HepG2 (cell line): ENCODE results near the gene GBP2. TPM values are rescaled to one million over a fixed set of nuclear protein-coding genes. Genes with fewer than 3 reads are reported as not detected.

Source experiments
- ATAC-seq: fragments of 200-7000 bp; cut with Tn5 transposase; 3 replicates; pipeline ENCODE4 v1.9.1; 2020; ENCODE audit warnings: mild to moderate bottlenecking, moderate library complexity
- BruUV-seq: library from RNA; stranded (reverse); fragments of 400-500 nt; replicated peaks from 2 replicates; lab custom pipeline; 2021; lab: Mats Ljungman, UMichigan
- CTCF ChIA-PET: fragments of 300-600 bp; formaldehyde crosslinking; extraction: SDS; loops from one replicate; lab custom pipeline; 2021; ENCODE audit warnings: low total read pairs, inconsistent platforms, low intra/inter-chr PET ratio; lab: Yijun Ruan, JAX
- POLR2A ChIA-PET: fragments of 350-600 bp; sonication (Branson Sonifier 250); formaldehyde crosslinking; loops from one replicate; lab custom pipeline; 2020; ENCODE audit warnings: antibody characterized with exemption, inconsistent platforms; lab: Yijun Ruan, JAX
- DNase-seq: peaks from one replicate; pipeline ENCODE4 v3.0.0-alpha.2; 2015; ENCODE audit warnings: low spot score
- FAIRE-seq: peaks from 3 replicates; lab custom pipeline; 2011; peaks lifted over from hg19 to GRCh38; lab: Jason Lieb, UNC
- H2AFZ ChIP-seq: one replicate; pipeline ENCODE4 v1.6.1; 2011; ENCODE audit warnings: low read length, inconsistent platforms
- H3K27ac ChIP-seq: fragments of 300-600 bp; 3 replicates; pipeline ENCODE4 v1.8.0; 2011; ENCODE audit warnings: mixed run types, mild to moderate bottlenecking, mixed read lengths, low read length, inconsistent platforms; ENCODE audit not compliant: insufficient read depth; ENCODE audit errors: extremely low read length
- H3K27me3 ChIP-seq, 2 experiments: fragments of 200-600 bp in 1 of 2; 2 replicates in 1 of 2; 3 replicates in 1 of 2; pipeline versions ENCODE4 v1.6.0 to v1.8.0; 2011; ENCODE audit warnings: low read length in 2 of 2, mild to moderate bottlenecking in 2 of 2, moderate library complexity in 2 of 2, inconsistent platforms in 1 of 2; ENCODE audit not compliant: insufficient read depth in 2 of 2, control insufficient read depth in 1 of 2
- H3K36me3 ChIP-seq, 2 experiments: fragments of 200-600 bp in 1 of 2; replicated peaks in 1 of 2; 2 replicates in 1 of 2; 3 replicates in 1 of 2; pipeline versions ENCODE4 v1.5.1 to v1.8.0; 2011; ENCODE audit warnings: low read length in 2 of 2, inconsistent platforms in 1 of 2; ENCODE audit not compliant: insufficient read depth in 2 of 2, control insufficient read depth in 1 of 2
- H3K4me1 ChIP-seq: 2 replicates; pipeline ENCODE4 v1.5.1; 2012; ENCODE audit warnings: low read length, inconsistent platforms; ENCODE audit not compliant: insufficient read depth
- H3K4me2 ChIP-seq: 2 replicates; pipeline ENCODE4 v1.6.0; 2011; ENCODE audit warnings: low read depth, low read length, inconsistent platforms
- H3K4me3 ChIP-seq, 3 experiments: fragments of 200-600 bp in 1 of 3; sonication (generic), shearing (Covaris generic) in 1 of 3; replicated peaks in 1 of 3; 2 replicates each; pipeline ENCODE4 v1.5.1; 2011 to 2016; ENCODE audit warnings: low read length in 3 of 3, inconsistent platforms in 2 of 3, low read depth in 2 of 3, mild to moderate bottlenecking in 2 of 3, control low read depth in 1 of 3, mixed read lengths in 1 of 3; ENCODE audit not compliant: insufficient read depth in 1 of 3
- H3K79me2 ChIP-seq: one replicate; pipeline ENCODE4 v1.6.1; 2011; ENCODE audit warnings: low read length, inconsistent platforms; ENCODE audit not compliant: insufficient read depth
- H3K9ac ChIP-seq: 2 replicates; pipeline ENCODE4 v1.6.0; 2011; ENCODE audit warnings: mild to moderate bottlenecking, low read depth, low read length, inconsistent platforms; ENCODE audit not compliant: insufficient read depth
- H3K9me3 ChIP-seq: 2 replicates; pipeline ENCODE4 v1.5.1; 2012; ENCODE audit warnings: mild to moderate bottlenecking, low read length
- H4K20me1 ChIP-seq: 2 replicates; pipeline ENCODE4 v1.6.0; 2011; ENCODE audit warnings: inconsistent platforms, mild to moderate bottlenecking, low read length, moderate library complexity; ENCODE audit not compliant: insufficient read depth
- MAFF ChIP-seq: IDR thresholded peaks from 2 replicates; pipeline ENCODE4 v1.6.1; 2011; ENCODE audit warnings: low read depth, low read length, improper control_type of control experiment
- MAFK ChIP-seq, 2 experiments: IDR thresholded peaks in 1 of 2; conservative IDR thresholded peaks in 1 of 2; 2 replicates each; pipeline ENCODE4 v1.6.1; 2011; ENCODE audit warnings: improper control_type of control experiment in 2 of 2, low read length in 2 of 2
- PHF8 ChIP-seq: sonication (generic); formaldehyde crosslinking; IDR thresholded peaks from 2 replicates; pipeline ENCODE4 v1.5.0; 2020; ENCODE audit warnings: missing genetic modification reagents
- whole genome bisulfite sequencing: methylation state at CpG from one replicate; pipeline ENCODE4 v1.1.6; 2017; ENCODE audit warnings: low lambda C conversion rate; 5-methylcytosine and 5-hydroxymethylcytosine counted together
- in situ Hi-C: cut with HindIII; loops from 2 replicates; pipeline ENCODE4 v1.10.0; 2017; ENCODE audit warnings: low pct_unique_long_range_greater_than_20kb; ENCODE audit not compliant: extremely low pct_ligation_motif_present
- intact Hi-C: fragments of 100-400 bp; cut with micrococcal nuclease; formaldehyde crosslinking; loops from one replicate; pipeline ENCODE4 v1.10.0; 2022; ENCODE audit not compliant: unreplicated experiment
- polyA plus RNA-seq, 8 experiments: library from polyadenylated mRNA; depleted of rRNA in 3 of 8; stranded (reverse) in 7 of 8; unstranded in 1 of 8; fragments of >200 nt; fragmentation: Illumina TruSeq in 4 of 8; extraction: Trizol in 4 of 8; gene quantifications; 2 replicates each; pipeline versions ENCODE4 v1.2.1 to v1.2.3, GENCODE V29; 2011 to 2016; ENCODE audit warnings: low read depth in 4 of 8, missing spikeins in 1 of 8, mixed read lengths in 1 of 8; ENCODE audit not compliant: insufficient read depth in 1 of 8
- total RNA-seq, 5 experiments: library from RNA; depleted of rRNA; stranded (reverse); fragments of >200 nt; fragmentation: Illumina TruSeq; extraction: Trizol; gene quantifications; 2 replicates each; pipeline ENCODE4 v1.2.3, GENCODE V29; 2016; ENCODE audit warnings: low read depth in 1 of 5
- TF ChIP-seq, protein P1 (sequence below): IDR thresholded peaks from 2 replicates; pipeline ENCODE4 v1.6.1; 2018; ENCODE audit warnings: missing genetic modification reagents, mild to moderate bottlenecking, missing compliant biosample characterization

The GBP2 gene
- total and polyA plus RNA-seq, 2 of the 13 experiments (the other 11 are each of a cell fraction or from before 2014, with no cell fraction given) = 5.1 to 6.2 TPM

DNA sequence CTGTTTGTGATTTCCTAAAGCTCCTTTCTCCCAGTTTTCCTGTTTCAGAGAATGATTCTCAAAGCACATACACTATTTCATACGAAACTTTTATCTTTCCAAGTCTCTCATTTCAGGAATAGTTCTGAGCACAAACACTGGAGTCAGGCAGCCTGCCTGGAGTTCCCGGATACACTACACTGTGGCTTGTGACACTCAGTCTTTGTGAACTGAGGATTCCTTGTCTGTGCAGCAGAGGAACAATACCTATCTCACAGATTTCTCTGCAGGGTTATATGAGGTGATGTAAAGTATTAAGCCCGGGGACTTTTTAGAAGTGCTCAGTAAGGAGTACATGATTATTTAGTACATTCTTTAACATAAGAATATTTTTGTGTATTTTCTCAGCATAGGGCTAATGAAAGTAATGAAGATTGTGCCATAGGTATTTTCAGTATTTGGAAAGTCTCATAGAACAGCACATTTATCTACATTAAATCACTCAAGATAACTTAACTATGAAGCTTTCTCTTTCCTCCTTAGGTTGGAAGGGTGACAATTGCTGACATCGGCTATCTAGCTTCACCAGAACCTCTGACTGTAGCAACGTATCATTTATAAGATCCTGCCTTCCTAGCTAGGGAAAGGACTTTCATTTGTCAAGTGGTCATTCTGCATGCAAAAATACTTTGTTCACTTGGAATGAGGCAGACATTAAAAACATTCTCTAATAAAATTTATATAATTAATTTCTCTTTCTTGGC, 12.9 kb downstream of the GBP2 start:
- ChIA-PET CTCF (no interaction called here), POLR2A (no interaction called here)
- no peak for FAIRE-seq
- DNase-seq = no peak
- BruUV-seq = no TSS peak
- no peaks in the 10 kb centered on the region for H4K20me1 ChIP-seq
- H3K4me2 ChIP-seq = no peak overlapping the region
- no peaks in the 10 kb centered on the region for H3K36me3 ChIP-seq
- H3K27ac ChIP-seq = no peak overlapping the region
- H3K4me3 ChIP-seq = no peak overlapping the region
- ATAC-seq = no peak
- H3K27me3 ChIP-seq = no peaks in the 10 kb centered on the region
- in situ Hi-C loops = no loop called here
- H3K9ac ChIP-seq = no peak overlapping the region
- no peaks in the 10 kb centered on the region for H3K9me3 ChIP-seq
- no peaks in the 10 kb centered on the region for H3K4me1 ChIP-seq
- 72% methylated on average over 5 of the region's 5 CpGs for WGBS
- H2AFZ ChIP-seq = no peak overlapping the region
- no peak for TF ChIP-seq PHF8 (CRISPR knock-in tag)
- peak; percentile 79 to 92 for TF ChIP-seq MAFK (conservative IDR thresholded peaks at IDR 0.05 in 1 of 2, IDR thresholded peaks at IDR 0.05 in 1 of 2; ENCODE audit: low read length in 2 of 2)
- peak; percentile 83 for TF ChIP-seq MAFF
- intact Hi-C loops = no loop called here
- no peaks in the 10 kb centered on the region for H3K79me2 ChIP-seq

- H3K4me2 ChIP-seq = no peak overlapping the region
- no peaks in the 10 kb centered on the region for H3K36me3 ChIP-seq
- ChIA-PET POLR2A (no interaction called here), CTCF (no interaction called here)
- H3K27me3 ChIP-seq = no peaks in the 10 kb centered on the region
- DNase-seq (no peak), FAIRE-seq (no peak), ATAC-seq (no peak)
- no peak overlapping the region for H3K4me3 ChIP-seq
- no peak overlapping the region for H3K27ac ChIP-seq
- H3K9me3 ChIP-seq = no peaks in the 10 kb centered on the region
- 81% methylated on average over 17 of the region's 17 CpGs for WGBS
- no peaks in the 10 kb centered on the region for H4K20me1 ChIP-seq
- BruUV-seq = no TSS peak
- H3K79me2 ChIP-seq = no peaks in the 10 kb centered on the region
- no peak overlapping the region for H3K9ac ChIP-seq
- H3K4me1 ChIP-seq = no peaks in the 10 kb centered on the region
- intact Hi-C loops (no loop called here), in situ Hi-C loops (no loop called here)
- TF ChIP-seq, protein P1, sequence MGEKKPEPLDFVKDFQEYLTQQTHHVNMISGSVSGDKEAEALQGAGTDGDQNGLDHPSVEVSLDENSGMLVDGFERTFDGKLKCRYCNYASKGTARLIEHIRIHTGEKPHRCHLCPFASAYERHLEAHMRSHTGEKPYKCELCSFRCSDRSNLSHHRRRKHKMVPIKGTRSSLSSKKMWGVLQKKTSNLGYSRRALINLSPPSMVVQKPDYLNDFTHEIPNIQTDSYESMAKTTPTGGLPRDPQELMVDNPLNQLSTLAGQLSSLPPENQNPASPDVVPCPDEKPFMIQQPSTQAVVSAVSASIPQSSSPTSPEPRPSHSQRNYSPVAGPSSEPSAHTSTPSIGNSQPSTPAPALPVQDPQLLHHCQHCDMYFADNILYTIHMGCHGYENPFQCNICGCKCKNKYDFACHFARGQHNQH = no peak
- H2AFZ ChIP-seq = no peak overlapping the region
These were observed 21.2 kb downstream of the GBP2 start for GRCh38 chr1:89104687-89105086.
